Activated CD8-positive, alpha-beta T cell treated with anti-CD3 and anti-CD28 coated beads for 36 hours (primary cell): ENCODE results near the gene GRM8. TPM values are rescaled to one million over a fixed set of nuclear protein-coding genes. Genes with fewer than 3 reads are reported as not detected.

ENCODE experiments used
- ATAC-seq: fragments of 200-7000 bp; cut with Tn5 transposase; one replicate; pipeline ENCODE4 v1.10.0; 2021; ENCODE audit warnings: mild to moderate bottlenecking, moderate library complexity
- CTCF ChIA-PET: fragments of 350-600 bp; sonication (Branson Sonifier 250); formaldehyde crosslinking; loops from one replicate; lab custom pipeline; 2021; ENCODE audit warnings: antibody characterized with exemption; lab: Charles Lee
- POLR2A ChIA-PET: fragments of 350-600 bp; sonication (Branson Sonifier 250); formaldehyde crosslinking; loops from one replicate; lab custom pipeline; 2021; ENCODE audit warnings: antibody characterized with exemption; lab: Charles Lee
- DNase-seq: peaks from one replicate; pipeline ENCODE4 v3.0.0-alpha.2; 2020
- H3K27ac Mint-ChIP-seq: one replicate; pipeline ENCODE4 v1.8.0; 2021; ENCODE audit warnings: mild to moderate bottlenecking, mixed read lengths
- H3K27me3 Mint-ChIP-seq: one replicate; pipeline ENCODE4 v1.8.0; 2021; ENCODE audit warnings: mixed read lengths
- H3K36me3 Mint-ChIP-seq: one replicate; pipeline ENCODE4 v1.8.0; 2021; ENCODE audit warnings: low read depth, mixed read lengths
- H3K4me1 Mint-ChIP-seq: one replicate; pipeline ENCODE4 v1.8.0; 2021; ENCODE audit warnings: low read depth, mixed read lengths
- H3K4me3 Mint-ChIP-seq: one replicate; pipeline ENCODE4 v1.8.0; 2021; ENCODE audit warnings: mild to moderate bottlenecking, moderate library complexity, mixed read lengths
- H3K9me3 Mint-ChIP-seq: one replicate; pipeline ENCODE4 v1.8.0; 2021; ENCODE audit warnings: mixed read lengths
- intact Hi-C: fragments of 100-400 bp; cut with micrococcal nuclease; formaldehyde crosslinking; loops from one replicate; pipeline ENCODE4 v1.10.0; 2022
- total RNA-seq, 2 experiments: library from RNA; stranded (reverse); gene quantifications; one replicate each; pipeline ENCODE4 v1.2.3, GENCODE V29; 2021
- TF ChIP-seq, protein P1 (sequence below): fragments of 200-600 bp; IDR thresholded peaks from one replicate; pipeline ENCODE4 v1.8.0; 2022; ENCODE audit warnings: antibody characterized with exemption, mild to moderate bottlenecking

Gene GRM8
- total RNA-seq, 2 experiments from 2014 or later, result not detected

DNA sequence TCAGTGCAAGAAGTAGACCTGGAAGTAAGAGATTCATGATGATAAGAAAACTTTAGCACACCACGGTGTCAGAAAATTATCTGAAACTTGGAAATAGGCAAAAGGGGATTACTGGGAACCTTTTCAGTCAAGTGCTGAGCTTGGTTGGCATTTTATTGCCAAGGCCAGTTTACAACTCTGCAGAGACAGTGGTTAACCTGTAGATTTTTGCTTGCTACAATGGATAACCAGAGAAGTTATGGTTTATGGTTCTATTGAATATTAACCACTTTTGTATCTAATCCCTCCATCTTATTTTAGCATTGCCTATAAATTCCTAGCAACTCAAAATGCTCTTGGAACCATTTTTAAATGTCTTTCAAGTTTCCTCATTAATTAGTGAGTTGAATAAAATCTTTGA, 13.3 kb upstream of the GRM8 start:
- Mint-ChIP-seq H3K27me3 (peaks cover 16% of the 10 kb centered on the region), H3K9me3 (no peaks in the 10 kb centered on the region), H3K4me1 (no peaks in the 10 kb centered on the region), H3K27ac (no peak overlapping the region), H3K4me3 (no peak overlapping the region), H3K36me3 (no peaks in the 10 kb centered on the region)
- intact Hi-C loops, result no loop called here
- POLR2A ChIA-PET, result no interaction called here
- DNase-seq, result no peak
- TF ChIP-seq, protein P1, sequence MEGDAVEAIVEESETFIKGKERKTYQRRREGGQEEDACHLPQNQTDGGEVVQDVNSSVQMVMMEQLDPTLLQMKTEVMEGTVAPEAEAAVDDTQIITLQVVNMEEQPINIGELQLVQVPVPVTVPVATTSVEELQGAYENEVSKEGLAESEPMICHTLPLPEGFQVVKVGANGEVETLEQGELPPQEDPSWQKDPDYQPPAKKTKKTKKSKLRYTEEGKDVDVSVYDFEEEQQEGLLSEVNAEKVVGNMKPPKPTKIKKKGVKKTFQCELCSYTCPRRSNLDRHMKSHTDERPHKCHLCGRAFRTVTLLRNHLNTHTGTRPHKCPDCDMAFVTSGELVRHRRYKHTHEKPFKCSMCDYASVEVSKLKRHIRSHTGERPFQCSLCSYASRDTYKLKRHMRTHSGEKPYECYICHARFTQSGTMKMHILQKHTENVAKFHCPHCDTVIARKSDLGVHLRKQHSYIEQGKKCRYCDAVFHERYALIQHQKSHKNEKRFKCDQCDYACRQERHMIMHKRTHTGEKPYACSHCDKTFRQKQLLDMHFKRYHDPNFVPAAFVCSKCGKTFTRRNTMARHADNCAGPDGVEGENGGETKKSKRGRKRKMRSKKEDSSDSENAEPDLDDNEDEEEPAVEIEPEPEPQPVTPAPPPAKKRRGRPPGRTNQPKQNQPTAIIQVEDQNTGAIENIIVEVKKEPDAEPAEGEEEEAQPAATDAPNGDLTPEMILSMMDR, result no peak
- CTCF ChIA-PET, result no interaction called here
- ATAC-seq, result no peak

DNA sequence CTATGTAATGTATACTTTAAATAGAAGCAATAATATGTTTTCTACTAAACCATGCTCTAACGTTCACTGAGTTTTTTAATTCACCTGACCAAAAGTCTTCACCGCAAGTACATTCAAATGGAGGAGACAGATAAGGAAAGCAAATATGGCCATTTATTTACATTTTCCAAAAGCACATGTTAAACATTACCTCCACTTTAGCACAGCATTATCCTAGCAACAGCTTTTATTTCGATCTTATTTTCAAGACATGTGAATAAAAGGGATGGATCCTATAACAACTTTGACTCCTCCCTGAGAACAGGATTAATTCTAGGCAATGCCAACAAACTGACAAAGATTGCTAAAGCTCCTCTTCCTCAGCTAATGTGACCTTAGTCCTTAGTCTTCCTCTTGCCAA, 11.5 kb upstream of the GRM8 start:
- no peaks in the 10 kb centered on the region for H3K9me3 Mint-ChIP-seq
- ATAC-seq (no peak), DNase-seq (no peak)
- no peak overlapping the region for H3K4me3 Mint-ChIP-seq
- H3K27ac Mint-ChIP-seq, result no peak overlapping the region
- peaks cover 20% of the 10 kb centered on the region for H3K27me3 Mint-ChIP-seq
- no peaks in the 10 kb centered on the region for H3K4me1 Mint-ChIP-seq
- CTCF ChIA-PET, result interaction anchor here (0.9 kb wide), 1 partner anchor 1082 kb away, joined by 3 read pairs; no protein-coding TSS in a partner anchor
- intact Hi-C loops, result no loop called here
- POLR2A ChIA-PET, result no interaction called here
- TF ChIP-seq, protein P1, result no peak
- H3K36me3 Mint-ChIP-seq, result no peaks in the 10 kb centered on the region

- ChIA-PET POLR2A (no interaction called here), CTCF (no interaction called here)
- TF ChIP-seq, protein P1, result no peak
- DNase-seq (no peak), ATAC-seq (no peak)
- no peak overlapping the region for H3K4me3 Mint-ChIP-seq
- H3K27me3 Mint-ChIP-seq, result peaks cover 46% of the 10 kb centered on the region
- intact Hi-C loops, result no loop called here
- H3K4me1 Mint-ChIP-seq, result peaks cover 2% of the 10 kb centered on the region
- no peaks in the 10 kb centered on the region for H3K36me3 Mint-ChIP-seq
- no peaks in the 10 kb centered on the region for H3K9me3 Mint-ChIP-seq
- no peak overlapping the region for H3K27ac Mint-ChIP-seq
Measured at GRCh38 chr7:127258111-127258510, 5.4 kb upstream of the GRM8 start.

DNA sequence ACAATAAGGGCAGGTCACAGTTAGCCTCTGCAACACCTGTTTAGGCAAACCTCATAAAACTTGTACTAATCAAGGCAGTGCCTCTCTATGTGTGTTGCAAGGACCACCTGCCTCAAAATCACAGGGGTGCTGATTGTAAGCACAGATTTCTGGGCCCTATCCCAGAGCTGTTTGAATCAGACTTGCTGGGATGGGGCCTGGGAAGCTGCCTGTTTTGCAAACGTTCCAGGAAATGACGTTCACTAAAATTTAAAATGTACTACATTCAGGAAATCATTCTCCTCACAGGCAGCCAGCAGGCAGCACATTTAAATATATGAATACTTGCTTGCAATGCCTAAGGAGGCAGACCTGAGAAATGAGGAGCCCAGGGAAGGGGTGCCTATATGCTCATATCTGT, 4.3 kb upstream of the GRM8 start:
- Mint-ChIP-seq H3K27ac (no peak overlapping the region), H3K27me3 (peaks cover 50% of the 10 kb centered on the region), H3K4me1 (peaks cover 7% of the 10 kb centered on the region), H3K36me3 (no peaks in the 10 kb centered on the region), H3K9me3 (no peaks in the 10 kb centered on the region), H3K4me3 (no peak overlapping the region)
- CTCF ChIA-PET, result no interaction called here
- DNase-seq, result no peak
- ATAC-seq, result no peak
- POLR2A ChIA-PET, result no interaction called here
- intact Hi-C loops, result no loop called here
- TF ChIP-seq, protein P1, result no peak

DNA sequence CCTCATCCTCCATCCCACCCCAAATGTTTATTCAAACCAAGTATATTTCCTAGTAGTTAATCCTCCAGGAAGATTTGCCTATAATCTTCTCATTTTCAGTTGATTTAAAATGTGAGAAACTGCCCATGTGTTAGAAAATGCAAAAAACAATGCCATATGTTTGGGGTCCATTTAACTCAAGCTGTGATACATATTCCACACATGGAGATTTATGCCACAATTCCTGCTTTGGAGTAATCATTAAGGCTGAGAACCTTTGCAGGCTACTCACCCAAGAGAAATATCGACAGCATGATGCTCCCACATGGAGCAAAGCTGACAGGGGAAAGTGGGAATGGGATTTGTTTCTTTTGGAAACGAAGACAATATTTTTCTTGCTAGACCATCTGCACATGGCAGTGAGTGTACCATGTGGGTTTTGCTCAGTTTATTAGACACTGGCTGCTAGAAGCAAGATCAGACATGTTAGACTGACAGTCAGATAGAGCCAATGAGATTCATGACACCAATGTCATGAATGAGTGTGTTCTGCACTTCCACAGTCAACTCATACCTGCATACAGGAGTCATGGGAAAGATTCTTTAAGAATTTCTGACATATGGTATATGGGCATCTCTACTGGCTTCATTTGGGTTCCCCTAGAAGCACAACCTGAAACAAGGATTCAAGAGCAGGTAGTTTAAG, 3.4 kb upstream of the GRM8 start:
- H3K4me1 Mint-ChIP-seq, result peaks cover 12% of the 10 kb centered on the region
- ATAC-seq, result no peak
- no peak for DNase-seq
- intact Hi-C loops, result no loop called here
- no peaks in the 10 kb centered on the region for H3K9me3 Mint-ChIP-seq
- CTCF ChIA-PET, result no interaction called here
- no peaks in the 10 kb centered on the region for H3K36me3 Mint-ChIP-seq
- POLR2A ChIA-PET, result no interaction called here
- no peak overlapping the region for H3K4me3 Mint-ChIP-seq
- TF ChIP-seq, protein P1, result no peak
- no peak overlapping the region for H3K27ac Mint-ChIP-seq
- H3K27me3 Mint-ChIP-seq, result peaks cover 54% of the 10 kb centered on the region
